Sigmoid colon (tissue), 4 donors: Measurements from ENCODE around the gene C2CD2.

ENCODE experiments used
- EP300 ChIP-seq, 4 donors: sonication (generic); formaldehyde crosslinking; IDR thresholded peaks; one replicate each; pipeline ENCODE4 v1.6.1; 2017; ENCODE audit warnings: antibody characterized with exemption in 4 of 4
- POLR2A ChIP-seq, 2 donors: fragments of 450-650 bp; IDR thresholded peaks; one replicate each; pipeline ENCODE4 v1.6.1; 2016; ENCODE audit warnings: antibody characterized with exemption in 2 of 2, mild to moderate bottlenecking in 2 of 2, moderate library complexity in 2 of 2
- TF ChIP-seq, protein P1 (sequence below), 4 experiments: fragments of 450-650 bp in 3 of 4; fragments of 200-600 bp in 1 of 4; IDR thresholded peaks; one replicate each; pipeline ENCODE4 v1.5.1; 2016 to 2019; ENCODE audit warnings: antibody characterized with exemption in 4 of 4, mild to moderate bottlenecking in 3 of 4, moderate library complexity in 2 of 4

DNA sequence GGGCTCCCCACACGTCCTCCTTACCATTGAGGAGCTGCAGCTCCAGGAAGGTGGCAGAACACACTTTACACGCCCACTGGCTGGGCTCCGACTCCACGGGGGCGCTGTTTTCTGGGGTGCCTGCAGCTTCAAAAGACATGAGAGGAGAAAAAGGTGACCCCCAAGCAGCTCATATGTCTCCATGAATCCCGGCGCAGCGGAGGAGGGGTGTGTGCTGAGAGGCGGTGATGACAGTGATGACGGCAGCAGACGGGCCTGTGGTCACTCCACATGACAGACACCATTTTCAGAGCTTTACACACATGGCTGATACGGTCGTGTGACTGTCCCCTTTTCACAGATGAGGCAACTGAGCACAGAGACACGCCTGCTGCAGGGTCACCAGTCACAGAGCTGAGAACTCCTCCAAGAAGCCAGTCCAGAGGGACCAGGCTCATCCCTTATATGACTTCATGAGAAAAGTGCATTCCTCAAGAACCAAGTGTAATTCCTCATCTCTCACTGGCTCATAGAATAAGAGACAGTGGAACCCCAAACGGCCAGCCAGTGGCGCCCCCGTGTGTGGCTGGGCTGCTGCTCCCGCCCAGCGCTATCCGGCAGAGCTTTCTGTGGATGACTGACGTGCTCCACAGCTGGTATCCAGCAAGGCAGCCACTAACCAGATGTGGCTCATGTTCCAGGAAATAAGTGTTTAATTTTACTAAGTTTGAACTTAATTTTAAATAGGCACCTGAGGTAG, 106.6 kb downstream of the C2CD2 start:
- TF ChIP-seq, protein P1, sequence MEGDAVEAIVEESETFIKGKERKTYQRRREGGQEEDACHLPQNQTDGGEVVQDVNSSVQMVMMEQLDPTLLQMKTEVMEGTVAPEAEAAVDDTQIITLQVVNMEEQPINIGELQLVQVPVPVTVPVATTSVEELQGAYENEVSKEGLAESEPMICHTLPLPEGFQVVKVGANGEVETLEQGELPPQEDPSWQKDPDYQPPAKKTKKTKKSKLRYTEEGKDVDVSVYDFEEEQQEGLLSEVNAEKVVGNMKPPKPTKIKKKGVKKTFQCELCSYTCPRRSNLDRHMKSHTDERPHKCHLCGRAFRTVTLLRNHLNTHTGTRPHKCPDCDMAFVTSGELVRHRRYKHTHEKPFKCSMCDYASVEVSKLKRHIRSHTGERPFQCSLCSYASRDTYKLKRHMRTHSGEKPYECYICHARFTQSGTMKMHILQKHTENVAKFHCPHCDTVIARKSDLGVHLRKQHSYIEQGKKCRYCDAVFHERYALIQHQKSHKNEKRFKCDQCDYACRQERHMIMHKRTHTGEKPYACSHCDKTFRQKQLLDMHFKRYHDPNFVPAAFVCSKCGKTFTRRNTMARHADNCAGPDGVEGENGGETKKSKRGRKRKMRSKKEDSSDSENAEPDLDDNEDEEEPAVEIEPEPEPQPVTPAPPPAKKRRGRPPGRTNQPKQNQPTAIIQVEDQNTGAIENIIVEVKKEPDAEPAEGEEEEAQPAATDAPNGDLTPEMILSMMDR (IDR thresholded peaks at IDR 0.05): no peak
- no peak for TF ChIP-seq POLR2A (IDR thresholded peaks at IDR 0.05)
- TF ChIP-seq EP300 (IDR thresholded peaks at IDR 0.05): no peak
